K562 (cell line): Measurements from ENCODE around the gene HTR5A. TPM values are rescaled to one million over a fixed set of nuclear protein-coding genes. Genes with fewer than 3 reads are reported as not detected.

Experiments
- ATAC-seq: fragments of 200-7000 bp; cut with Tn5 transposase; 3 replicates; pipeline ENCODE4 v1.9.1; 2020; ENCODE audit warnings: moderate library complexity
- BruUV-seq: library from RNA; stranded (reverse); fragments of 400-500 nt; replicated peaks from 2 replicates; lab custom pipeline; 2021; lab: Mats Ljungman, UMichigan
- CTCF ChIA-PET: fragments of 300-600 bp; formaldehyde crosslinking; extraction: SDS; loops from one replicate; lab custom pipeline; 2021; ENCODE audit warnings: low intra/inter-chr PET ratio; lab: Yijun Ruan, JAX
- POLR2A ChIA-PET: fragments of 300-600, 350-650 bp; sonication (Branson Sonifier 250); formaldehyde crosslinking; extraction: SDS; loops from one replicate; lab custom pipeline; 2021; ENCODE audit warnings: antibody characterized with exemption, inconsistent platforms; lab: Yijun Ruan, JAX
- DNase-seq, 4 experiments: peaks; one replicate each; pipeline versions ENCODE4 v3.0.0 to v3.0.0-alpha.2; 2011 to 2018; ENCODE audit warnings: low spot score in 3 of 4, mixed read lengths in 3 of 4; ENCODE audit errors: extremely low read depth in 1 of 4
- FAIRE-seq: peaks from 2 replicates; lab custom pipeline; 2011; peaks lifted over from hg19 to GRCh38; lab: Jason Lieb, UNC
- H2AFZ ChIP-seq: 2 replicates; pipeline ENCODE4 v1.6.0; 2011; ENCODE audit warnings: low read depth, low read length, control low read depth, inconsistent platforms
- H3K27ac ChIP-seq: fragments of 200-600 bp; 3 replicates; pipeline ENCODE4 v1.8.0; 2011; ENCODE audit warnings: low read depth, mild to moderate bottlenecking, control low read depth, inconsistent platforms, low read length, moderate library complexity, mixed read lengths; ENCODE audit errors: extremely low read depth
- H3K27me3 ChIP-seq, 2 experiments: fragments of 300-600 bp in 1 of 2; 2 replicates in 1 of 2; 3 replicates in 1 of 2; pipeline versions ENCODE4 v1.6.0 to v1.8.0; 2011; ENCODE audit warnings: inconsistent platforms in 2 of 2, low read length in 2 of 2, mild to moderate bottlenecking in 1 of 2, mixed read lengths in 1 of 2, moderate library complexity in 1 of 2; ENCODE audit not compliant: control insufficient read depth in 2 of 2, insufficient read depth in 2 of 2
- H3K36me3 ChIP-seq: fragments of 300-600 bp; 3 replicates; pipeline ENCODE4 v1.8.0; 2011; ENCODE audit warnings: mild to moderate bottlenecking, low read length, inconsistent platforms; ENCODE audit not compliant: control insufficient read depth, insufficient read depth
- H3K4me1 ChIP-seq, 2 experiments: fragments of 200-600 bp in 1 of 2; replicated peaks in 1 of 2; 2 replicates in 1 of 2; 3 replicates in 1 of 2; pipeline versions ENCODE4 v1.5.1 to v1.8.0; 2011; ENCODE audit warnings: inconsistent platforms in 2 of 2, low read length in 2 of 2, mild to moderate bottlenecking in 1 of 2, mixed read lengths in 1 of 2, moderate library complexity in 1 of 2; ENCODE audit not compliant: control insufficient read depth in 2 of 2, insufficient read depth in 2 of 2
- H3K4me2 ChIP-seq: 2 replicates; pipeline ENCODE4 v1.6.1; 2011; ENCODE audit warnings: low read length, control low read depth, inconsistent platforms, mixed read lengths; ENCODE audit not compliant: insufficient read depth
- H3K4me3 ChIP-seq: fragments of 200-600 bp; sonication (generic), shearing (Covaris generic); 2 replicates; pipeline ENCODE4 v1.5.1; 2016; ENCODE audit warnings: control low read depth, inconsistent platforms
- H3K79me2 ChIP-seq: fragments of 200-600 bp; 3 replicates; pipeline ENCODE4 v1.8.0; 2011; ENCODE audit warnings: low read length, inconsistent platforms; ENCODE audit not compliant: control insufficient read depth, insufficient read depth
- H3K9ac ChIP-seq, 2 experiments: 2 replicates each; pipeline versions ENCODE4 v1.6.0 to v1.6.1; 2011; ENCODE audit warnings: low read depth in 2 of 2, low read length in 2 of 2, control low read depth in 1 of 2, inconsistent platforms in 1 of 2, mild to moderate bottlenecking in 1 of 2, mixed read lengths in 1 of 2; ENCODE audit not compliant: insufficient read depth in 1 of 2
- H3K9me1 ChIP-seq: one replicate; pipeline ENCODE4 v1.6.0; 2011; ENCODE audit warnings: inconsistent platforms, mild to moderate bottlenecking, low read length, moderate library complexity; ENCODE audit not compliant: control insufficient read depth, insufficient read depth
- H3K9me3 ChIP-seq: replicated peaks from 2 replicates; pipeline ENCODE4 v1.5.1; 2011; ENCODE audit warnings: low read depth, low read length, inconsistent platforms; ENCODE audit not compliant: control insufficient read depth, insufficient read depth
- H4K20me1 ChIP-seq: replicated peaks from 2 replicates; pipeline ENCODE4 v1.6.1; 2011; ENCODE audit warnings: low read length, inconsistent platforms, mixed read lengths; ENCODE audit not compliant: control insufficient read depth, insufficient read depth
- EWSR1 ChIP-seq: fragments of 450-650 bp; IDR thresholded peaks from 2 replicates; pipeline ENCODE4 v1.6.1; 2018; ENCODE audit warnings: borderline replicate concordance, mild to moderate bottlenecking, low read depth, moderate library complexity; ENCODE audit not compliant: partially characterized antibody
- GABPB1 ChIP-seq: sonication (generic); formaldehyde crosslinking; IDR thresholded peaks from 2 replicates; pipeline ENCODE4 v1.8.0; 2022; ENCODE audit warnings: mild to moderate bottlenecking, missing genetic modification reagents
- GATAD2B ChIP-seq: fragments of 450-650 bp; IDR thresholded peaks from 2 replicates; pipeline ENCODE4 v1.6.1; 2017; ENCODE audit warnings: mild to moderate bottlenecking, borderline replicate concordance
- GTF2A2 ChIP-seq: IDR thresholded peaks from 2 replicates; pipeline ENCODE4 v1.6.1; 2016; ENCODE audit warnings: mild to moderate bottlenecking, missing genetic modification characterization, missing compliant biosample characterization
- HOMEZ ChIP-seq: fragments of 250-450 bp; sonication (Bioruptor Pico); IDR thresholded peaks from 2 replicates; pipeline ENCODE4 v1.4.0; 2020; ENCODE audit warnings: mild to moderate bottlenecking, moderate library complexity
- MAFF ChIP-seq: IDR thresholded peaks from 2 replicates; pipeline ENCODE4 v1.6.1; 2012; ENCODE audit warnings: low read length, improper control_type of control experiment
- MTA3 ChIP-seq: fragments of 450-650 bp; formaldehyde crosslinking; IDR thresholded peaks from 2 replicates; pipeline ENCODE4 v1.6.1; 2017; ENCODE audit warnings: mild to moderate bottlenecking, borderline replicate concordance
- PBX2 ChIP-seq, 2 experiments: IDR thresholded peaks in 1 of 2; conservative IDR thresholded peaks in 1 of 2; 2 replicates each; pipeline ENCODE4 v1.6.1; 2016; ENCODE audit warnings: low read depth in 2 of 2, mild to moderate bottlenecking in 1 of 2, missing compliant biosample characterization in 1 of 2, missing genetic modification characterization in 1 of 2, moderate library complexity in 1 of 2
- SIN3A ChIP-seq, 2 experiments: fragments of 150-350 bp in 1 of 2; IDR thresholded peaks; 2 replicates each; pipeline ENCODE4 v1.6.1; 2011 to 2016; ENCODE audit warnings: borderline replicate concordance in 2 of 2, low read depth in 2 of 2, low read length in 2 of 2, mild to moderate bottlenecking in 2 of 2, moderate library complexity in 2 of 2; ENCODE audit not compliant: control insufficient read depth in 1 of 2
- SIX5 ChIP-seq, 2 experiments: IDR thresholded peaks; 2 replicates each; pipeline ENCODE4 v1.6.1; 2011; ENCODE audit warnings: low read length in 2 of 2, borderline replicate concordance in 1 of 2, low read depth in 1 of 2, mild to moderate bottlenecking in 1 of 2, moderate library complexity in 1 of 2; ENCODE audit not compliant: insufficient read depth in 1 of 2
- SNIP1 ChIP-seq: fragments of 450-650 bp; IDR thresholded peaks from 2 replicates; pipeline ENCODE4 v1.7.1; 2017; ENCODE audit warnings: low read depth, mild to moderate bottlenecking
- TSC22D4 ChIP-seq: fragments of 450-650 bp; IDR thresholded peaks from 2 replicates; pipeline ENCODE4 v1.6.1; 2016; ENCODE audit warnings: missing genetic modification characterization, missing biosample characterization, control low read depth
- WGBS: fragments of 100-300 bp; shearing (Covaris generic); methylation state at CpG from one replicate; pipeline ENCODE4 v1.1.6; 2016; ENCODE audit warnings: low coverage, mixed read lengths; ENCODE audit not compliant: insufficient coverage; ENCODE audit errors: missing lambda C conversion rate; 5-methylcytosine and 5-hydroxymethylcytosine counted together
- in situ Hi-C: fragments of 300-500 bp; cut with MboI; formaldehyde crosslinking; loops from 4 replicates; pipeline ENCODE4 v1.15.0; 2018; ENCODE audit warnings: inconsistent platforms, mixed read lengths
- intact Hi-C: fragments of 100-400 bp; cut with micrococcal nuclease; formaldehyde crosslinking; loops from 2 replicates; pipeline ENCODE4 v1.14.2; 2022
- polyA plus RNA-seq, 8 experiments: library from polyadenylated mRNA; depleted of rRNA in 4 of 8; stranded (reverse) in 5 of 8; unstranded in 3 of 8; fragments of >200 nt; fragmentation: Nextera tagmentation in 2 of 8; fragmentation: Illumina TruSeq in 1 of 8; extraction: Ambion mirVana in 2 of 8; extraction: Trizol in 1 of 8; gene quantifications; 2 replicates each; pipeline versions ENCODE4 v1.2.1 to v1.2.3, GENCODE V29; 2011 to 2014; ENCODE audit warnings: inconsistent platforms in 1 of 8, missing spikeins in 1 of 8
- total RNA-seq, 7 experiments: library from RNA; depleted of rRNA in 6 of 7; stranded (reverse); fragments of >200 nt in 6 of 7; fragmentation: Illumina TruSeq in 2 of 7; extraction: Trizol in 2 of 7; gene quantifications; 2 replicates each; pipeline versions ENCODE4 v1.2.1 to v1.2.3, GENCODE V29; 2011 to 2021; ENCODE audit warnings: low replicate concordance in 1 of 7
- TF ChIP-seq, protein P1 (sequence below): fragments of 450-650 bp; conservative IDR thresholded peaks from 2 replicates; pipeline ENCODE4 v1.6.1; 2016; ENCODE audit warnings: missing genetic modification characterization, low read depth, mild to moderate bottlenecking, missing compliant biosample characterization, moderate library complexity
- TF ChIP-seq, protein P2 (sequence below): fragments of 450-650 bp; IDR thresholded peaks from 2 replicates; pipeline ENCODE4 v1.6.1; 2014; ENCODE audit warnings: low read depth, mild to moderate bottlenecking, moderate library complexity, borderline replicate concordance

Gene HTR5A
- total and polyA plus RNA-seq, 9 of the 15 experiments (the other 6 are each of a cell fraction or from before 2014, with no cell fraction given) = 0.06 TPM; not detected in 8

DNA sequence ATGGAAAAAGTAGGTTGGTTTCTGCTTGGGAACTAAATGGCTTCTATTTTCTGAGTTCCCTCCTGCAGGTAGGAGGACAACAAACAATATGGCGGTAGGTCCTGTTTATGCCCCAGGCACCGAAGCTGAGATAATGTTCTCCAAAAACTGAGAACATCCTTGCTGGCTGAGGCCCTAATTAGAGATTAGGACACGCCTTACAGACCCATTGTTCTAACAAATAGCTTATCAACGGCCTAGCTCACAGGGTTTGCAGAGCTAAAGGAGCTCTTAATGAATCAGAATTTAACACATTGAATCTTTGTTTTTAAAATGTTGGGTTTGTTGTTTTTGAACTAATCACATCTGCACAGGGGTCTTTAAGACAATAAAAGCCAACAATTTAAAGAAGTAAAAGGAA is 37.0 kb downstream of the HTR5A start:
- in situ Hi-C loops (no loop called here), intact Hi-C loops (no loop called here)
- no peaks in the 10 kb centered on the region for H3K4me1 ChIP-seq
- peaks cover 46 to 73% of the 10 kb centered on the region in 2 experiments for H3K27me3 ChIP-seq
- H3K4me3 ChIP-seq = no peak overlapping the region
- no peak for FAIRE-seq
- TF ChIP-seq EWSR1 (no peak), TSC22D4 (tag) (no peak), HOMEZ (CRISPR knock-in tag) (no peak), GABPB1 (CRISPR knock-in tag) (no peak), PBX2 (CRISPR knock-in tag; IDR thresholded peaks at IDR 0.05; ENCODE audit: low read depth) (no peak), PBX2 (tag; conservative IDR thresholded peaks at IDR 0.05; ENCODE audit: low read depth) (no peak), MAFF (no peak), GATAD2B (no peak), SIN3A (IDR thresholded peaks at IDR 0.05; ENCODE audit: borderline replicate concordance in 2 of 2, control insufficient read depth in 1 of 2, low read depth in 2 of 2, low read length in 2 of 2) (no peak), MTA3 (no peak), SIX5 (IDR thresholded peaks at IDR 0.05; ENCODE audit: borderline replicate concordance in 1 of 2, insufficient read depth in 1 of 2, low read depth in 1 of 2, low read length in 2 of 2) (no peak), SNIP1 (no peak), GTF2A2 (tag) (no peak)
- TF ChIP-seq, protein P1, sequence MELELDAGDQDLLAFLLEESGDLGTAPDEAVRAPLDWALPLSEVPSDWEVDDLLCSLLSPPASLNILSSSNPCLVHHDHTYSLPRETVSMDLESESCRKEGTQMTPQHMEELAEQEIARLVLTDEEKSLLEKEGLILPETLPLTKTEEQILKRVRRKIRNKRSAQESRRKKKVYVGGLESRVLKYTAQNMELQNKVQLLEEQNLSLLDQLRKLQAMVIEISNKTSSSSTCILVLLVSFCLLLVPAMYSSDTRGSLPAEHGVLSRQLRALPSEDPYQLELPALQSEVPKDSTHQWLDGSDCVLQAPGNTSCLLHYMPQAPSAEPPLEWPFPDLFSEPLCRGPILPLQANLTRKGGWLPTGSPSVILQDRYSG (tag) = no peak
- TF ChIP-seq, protein P2, sequence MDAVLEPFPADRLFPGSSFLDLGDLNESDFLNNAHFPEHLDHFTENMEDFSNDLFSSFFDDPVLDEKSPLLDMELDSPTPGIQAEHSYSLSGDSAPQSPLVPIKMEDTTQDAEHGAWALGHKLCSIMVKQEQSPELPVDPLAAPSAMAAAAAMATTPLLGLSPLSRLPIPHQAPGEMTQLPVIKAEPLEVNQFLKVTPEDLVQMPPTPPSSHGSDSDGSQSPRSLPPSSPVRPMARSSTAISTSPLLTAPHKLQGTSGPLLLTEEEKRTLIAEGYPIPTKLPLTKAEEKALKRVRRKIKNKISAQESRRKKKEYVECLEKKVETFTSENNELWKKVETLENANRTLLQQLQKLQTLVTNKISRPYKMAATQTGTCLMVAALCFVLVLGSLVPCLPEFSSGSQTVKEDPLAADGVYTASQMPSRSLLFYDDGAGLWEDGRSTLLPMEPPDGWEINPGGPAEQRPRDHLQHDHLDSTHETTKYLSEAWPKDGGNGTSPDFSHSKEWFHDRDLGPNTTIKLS = no peak
- no peak for ATAC-seq
- no peak overlapping the region for H3K4me2 ChIP-seq
- H4K20me1 ChIP-seq = no peaks in the 10 kb centered on the region; the same call in 1 of the 2 replicates
- peaks cover 4% of the 10 kb centered on the region for H3K9me1 ChIP-seq
- no peaks in the 10 kb centered on the region for H3K36me3 ChIP-seq
- WGBS = 1% methylated on average over 4 of the region's 4 CpGs
- no peak for DNase-seq
- ChIA-PET CTCF (no interaction called here), POLR2A (interaction anchor here (0.6 to 1.4 kb wide), 2 partner anchors 15 to 1934 kb away, joined by 3 to 4 read pairs; no protein-coding TSS in a partner anchor)
- no peak overlapping the region for H3K27ac ChIP-seq
- H3K9me3 ChIP-seq = no peaks in the 10 kb centered on the region
- no peak overlapping the region for H2AFZ ChIP-seq
- H3K9ac ChIP-seq = no peak overlapping the region
- H3K79me2 ChIP-seq = no peaks in the 10 kb centered on the region
- no TSS peak for BruUV-seq
